Measurements from ENCODE around the gene ZNF530.
A peak's percentile ranks its signal among the peaks of the same experiment; 100 is the strongest.

ZNF530 gene

DNA sequence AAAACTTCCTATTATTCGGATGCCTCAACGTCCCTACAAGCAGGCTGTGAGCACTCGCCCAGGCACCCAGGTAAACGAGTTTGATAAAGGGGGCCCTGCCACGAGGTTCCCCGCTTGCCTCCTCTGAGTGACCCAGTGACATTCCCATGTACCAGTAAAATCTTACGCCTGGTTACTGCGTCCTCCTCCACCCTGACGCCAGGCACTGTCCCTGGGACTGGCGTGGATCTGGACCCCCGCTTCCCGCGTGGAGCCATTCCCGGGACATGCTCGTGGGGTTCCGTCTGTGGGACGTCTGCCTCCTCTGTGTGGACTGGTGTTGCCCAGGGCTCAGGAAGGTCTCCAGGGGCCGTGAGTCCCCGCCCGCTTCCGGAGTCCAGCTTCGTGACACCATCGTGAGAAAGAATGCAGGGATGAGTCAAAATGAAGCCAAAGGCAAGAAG, 39.6 kb upstream of the ZNF530 start:
- peak overlapping the region; percentile 91 for H3K4me3 ChIP-seq (ENCODE audit: low read depth, low read length)
- in situ Hi-C loops (cut with HindIII; ENCODE audit: low sequenced_read_pairs), result no loop called here
- TF ChIP-seq, protein P1, sequence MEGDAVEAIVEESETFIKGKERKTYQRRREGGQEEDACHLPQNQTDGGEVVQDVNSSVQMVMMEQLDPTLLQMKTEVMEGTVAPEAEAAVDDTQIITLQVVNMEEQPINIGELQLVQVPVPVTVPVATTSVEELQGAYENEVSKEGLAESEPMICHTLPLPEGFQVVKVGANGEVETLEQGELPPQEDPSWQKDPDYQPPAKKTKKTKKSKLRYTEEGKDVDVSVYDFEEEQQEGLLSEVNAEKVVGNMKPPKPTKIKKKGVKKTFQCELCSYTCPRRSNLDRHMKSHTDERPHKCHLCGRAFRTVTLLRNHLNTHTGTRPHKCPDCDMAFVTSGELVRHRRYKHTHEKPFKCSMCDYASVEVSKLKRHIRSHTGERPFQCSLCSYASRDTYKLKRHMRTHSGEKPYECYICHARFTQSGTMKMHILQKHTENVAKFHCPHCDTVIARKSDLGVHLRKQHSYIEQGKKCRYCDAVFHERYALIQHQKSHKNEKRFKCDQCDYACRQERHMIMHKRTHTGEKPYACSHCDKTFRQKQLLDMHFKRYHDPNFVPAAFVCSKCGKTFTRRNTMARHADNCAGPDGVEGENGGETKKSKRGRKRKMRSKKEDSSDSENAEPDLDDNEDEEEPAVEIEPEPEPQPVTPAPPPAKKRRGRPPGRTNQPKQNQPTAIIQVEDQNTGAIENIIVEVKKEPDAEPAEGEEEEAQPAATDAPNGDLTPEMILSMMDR (IDR thresholded peaks at IDR 0.05; ENCODE audit: low read depth, low read length), result no peak
- peak; percentile 51 for DNase-seq (ENCODE audit: low read depth, low spot score)

DNA sequence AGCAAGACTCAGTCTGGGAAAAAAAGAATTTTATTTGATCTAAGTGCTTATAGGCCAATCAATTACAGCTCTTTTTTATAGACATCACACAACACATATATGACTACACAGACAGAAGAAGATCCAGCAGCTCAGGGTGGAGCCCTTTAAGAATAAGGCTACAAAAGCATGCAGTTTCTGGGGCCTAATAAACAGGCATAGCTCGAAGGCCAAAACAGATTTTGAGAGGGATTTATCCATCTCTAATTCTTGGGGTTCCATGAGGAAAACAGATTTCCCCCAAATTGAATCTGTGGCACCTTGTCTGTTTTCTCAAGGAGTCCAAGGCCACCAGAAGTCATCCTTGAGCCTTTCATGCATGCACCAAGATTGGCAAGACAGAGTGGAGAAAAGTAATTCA, 36.1 kb upstream of the ZNF530 start:
- TF ChIP-seq, protein P1 (IDR thresholded peaks at IDR 0.05; ENCODE audit: low read depth, low read length), result no peak
- in situ Hi-C loops (cut with HindIII; ENCODE audit: low sequenced_read_pairs), result no loop called here
- no peak overlapping the region for H3K4me3 ChIP-seq (ENCODE audit: low read depth, low read length)
- DNase-seq (ENCODE audit: low read depth, low spot score), result no peak

DNA sequence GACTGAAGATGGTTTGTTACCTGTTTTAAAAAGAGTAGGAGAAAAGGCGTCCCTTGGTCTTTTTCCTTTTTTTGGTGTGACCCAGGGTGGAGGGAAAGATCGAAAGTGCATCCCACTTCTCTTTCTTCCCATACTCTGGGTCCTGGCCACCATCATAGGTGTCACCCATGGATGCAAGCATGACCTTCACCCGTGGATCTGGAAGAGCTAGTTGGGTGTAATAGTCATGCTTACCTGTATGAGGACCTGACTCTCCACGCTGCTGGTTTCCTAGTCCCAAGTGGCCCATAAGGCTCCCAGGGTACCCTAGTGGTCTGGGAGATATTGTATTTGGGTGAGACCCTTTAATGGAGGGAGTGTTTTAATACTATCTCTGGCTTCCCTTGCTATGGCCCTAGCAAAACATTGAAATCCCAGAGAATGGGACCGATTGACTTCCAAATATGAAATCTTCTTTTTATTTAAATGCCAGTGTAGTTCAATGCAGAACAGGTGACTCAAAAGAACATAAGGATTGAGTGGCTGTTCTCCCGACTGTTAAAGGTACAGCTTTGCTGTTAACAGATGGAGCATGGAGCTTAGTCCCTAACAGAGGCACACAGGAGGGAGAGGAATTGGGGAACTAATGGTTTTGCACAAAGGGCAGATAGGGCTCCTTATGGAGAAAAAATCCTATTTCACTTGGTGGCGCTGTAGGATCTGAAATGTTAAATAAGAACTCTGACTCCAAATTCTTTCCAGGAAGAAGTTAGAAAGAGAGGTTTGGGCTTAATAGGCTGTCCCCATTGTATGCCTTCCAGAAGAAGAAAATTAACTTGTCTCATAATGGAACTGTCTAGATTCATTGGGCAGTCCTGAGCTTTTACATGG, 33.1 kb upstream of the ZNF530 start:
- DNase-seq (ENCODE audit: low read depth, low spot score), result peak; percentile 42
- no peak overlapping the region for H3K4me3 ChIP-seq (ENCODE audit: low read depth, low read length)
- TF ChIP-seq, protein P1 (IDR thresholded peaks at IDR 0.05; ENCODE audit: low read depth, low read length), result no peak
- in situ Hi-C loops (cut with HindIII; ENCODE audit: low sequenced_read_pairs), result no loop called here

DNA sequence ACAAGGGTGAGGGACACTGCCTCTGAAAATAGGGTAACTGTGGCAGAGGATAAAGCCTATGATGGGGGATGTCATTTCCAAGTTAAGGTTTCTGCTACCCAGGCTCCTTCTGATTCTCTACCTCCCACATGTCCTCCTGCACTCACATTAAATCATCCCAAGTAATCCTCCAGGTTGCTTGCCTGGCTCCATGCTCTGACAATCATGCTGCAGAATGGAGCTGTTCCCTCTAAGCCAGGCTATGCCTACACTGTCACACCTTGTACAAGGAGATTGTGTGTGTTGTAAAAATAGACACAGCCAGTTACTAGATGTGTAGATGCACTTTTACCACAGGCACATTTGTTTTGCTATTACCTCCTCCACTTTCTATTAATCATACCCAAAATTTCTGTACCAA, 29.0 kb upstream of the ZNF530 start:
- DNase-seq (ENCODE audit: low read depth, low spot score), result no peak
- in situ Hi-C loops (cut with HindIII; ENCODE audit: low sequenced_read_pairs), result no loop called here
- no peak overlapping the region for H3K4me3 ChIP-seq (ENCODE audit: low read depth, low read length)
- TF ChIP-seq, protein P1 (IDR thresholded peaks at IDR 0.05; ENCODE audit: low read depth, low read length), result no peak

DNA sequence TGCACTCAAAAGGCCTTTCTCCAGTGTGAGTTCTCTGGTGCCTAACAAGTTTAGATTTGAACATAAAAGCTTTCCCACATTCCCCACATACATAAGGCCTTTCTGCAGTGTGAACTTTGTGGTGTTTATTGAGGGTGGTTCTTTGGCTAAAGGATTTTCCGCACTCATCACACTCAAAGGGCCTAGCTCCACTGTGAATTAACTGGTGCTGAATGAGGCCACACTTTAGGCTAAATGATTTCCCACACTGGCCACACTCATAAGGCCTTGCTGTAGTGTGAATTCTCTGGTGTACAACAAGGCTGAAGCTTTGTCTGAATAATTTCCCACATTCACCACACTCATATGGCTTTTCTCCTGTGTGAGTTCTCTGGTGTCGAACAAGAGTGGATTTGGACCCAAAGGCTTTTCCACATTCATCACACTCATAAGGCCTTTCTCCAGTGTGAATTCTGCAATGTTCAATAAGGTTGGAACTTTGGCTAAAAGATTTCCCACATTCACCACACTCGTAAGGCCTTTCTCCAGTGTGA, 27.2 kb upstream of the ZNF530 start:
- in situ Hi-C loops (cut with HindIII; ENCODE audit: low sequenced_read_pairs), result no loop called here
- TF ChIP-seq, protein P1 (IDR thresholded peaks at IDR 0.05; ENCODE audit: low read depth, low read length), result no peak
- DNase-seq (ENCODE audit: low read depth, low spot score), result no peak
- H3K4me3 ChIP-seq (ENCODE audit: low read depth, low read length), result no peak overlapping the region

DNA sequence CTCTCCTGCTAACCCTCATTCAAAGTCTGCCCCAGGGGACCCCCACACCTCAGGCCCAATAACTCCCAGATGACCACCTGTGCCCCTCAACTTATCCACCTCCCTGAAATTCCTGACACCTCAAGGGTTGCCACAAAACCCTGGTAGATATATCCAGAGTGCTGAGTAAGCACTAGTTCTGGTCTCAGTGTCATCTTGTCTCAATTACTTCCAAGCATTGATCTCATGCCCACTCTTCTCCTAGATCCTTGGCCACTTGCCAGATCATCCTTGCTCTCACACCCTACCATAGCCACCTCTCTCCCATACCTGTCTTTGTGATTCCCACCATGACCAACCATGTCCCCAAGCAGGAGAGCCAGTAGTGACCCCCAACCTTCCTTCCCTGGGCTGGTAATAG, 23.0 kb upstream of the ZNF530 start:
- TF ChIP-seq, protein P1 (IDR thresholded peaks at IDR 0.05; ENCODE audit: low read depth, low read length), result no peak
- in situ Hi-C loops (cut with HindIII; ENCODE audit: low sequenced_read_pairs), result no loop called here
- no peak overlapping the region for H3K4me3 ChIP-seq (ENCODE audit: low read depth, low read length)
- DNase-seq (ENCODE audit: low read depth, low spot score), result no peak
